GM12878 (cell line): ENCODE measurements around the gene SUGCT. TPM values are rescaled to one million over a fixed set of nuclear protein-coding genes. Genes with fewer than 3 reads are reported as not detected.
A peak's percentile ranks its signal among the peaks of the same experiment; 100 is the strongest.

Experiments
- BMI1 ChIP-seq: fragments of 450-650 bp; IDR thresholded peaks from 2 replicates; pipeline ENCODE4 v1.6.1; 2016; ENCODE audit warnings: mild to moderate bottlenecking, moderate library complexity, borderline replicate concordance
- EED ChIP-seq: sonication (generic); IDR thresholded peaks from 2 replicates; pipeline ENCODE4 v1.6.1; 2016; ENCODE audit warnings: antibody characterized with exemption, low read depth
- FOXK2 ChIP-seq: fragments of 450-650 bp; IDR thresholded peaks from 2 replicates; pipeline ENCODE4 v1.6.1; 2017; ENCODE audit warnings: mild to moderate bottlenecking, moderate library complexity
- MTA2 ChIP-seq: fragments of 450-650 bp; IDR thresholded peaks from 2 replicates; pipeline ENCODE4 v1.6.1; 2016; ENCODE audit warnings: low read depth, mild to moderate bottlenecking, moderate library complexity
- MXI1 ChIP-seq: fragments of 150-350 bp; IDR thresholded peaks from 2 replicates; pipeline ENCODE4 v1.6.1; 2011; ENCODE audit warnings: low read depth, mild to moderate bottlenecking, inconsistent platforms, low read length, improper control_type of control experiment
- NFYA ChIP-seq: IDR thresholded peaks from 2 replicates; pipeline ENCODE4 v1.6.1; 2011; ENCODE audit warnings: low read depth, mild to moderate bottlenecking, low read length, improper control_type of control experiment, borderline replicate concordance
- SP1 ChIP-seq: IDR thresholded peaks from one replicate; pipeline ENCODE4 v1.6.1; 2011; ENCODE audit warnings: low read depth, low read length
- SREBF1 ChIP-seq: IDR thresholded peaks from 2 replicates; pipeline ENCODE4 v1.6.1; 2012; ENCODE audit warnings: mild to moderate bottlenecking, low read length
- TARDBP ChIP-seq: IDR thresholded peaks from 2 replicates; pipeline ENCODE4 v1.6.1; 2016; ENCODE audit warnings: borderline replicate concordance
- TBL1XR1 ChIP-seq: IDR thresholded peaks from 2 replicates; pipeline ENCODE4 v1.6.1; 2012; ENCODE audit warnings: low read depth, low read length, improper control_type of control experiment
- TCF7 ChIP-seq: IDR thresholded peaks from 2 replicates; pipeline ENCODE4 v1.6.1; 2014; ENCODE audit warnings: antibody characterized with exemption, borderline replicate concordance
- YY1 ChIP-seq: IDR thresholded peaks from 2 replicates; pipeline ENCODE4 v1.6.1; 2011; ENCODE audit warnings: low read depth, mild to moderate bottlenecking, low read length
- polyA plus RNA-seq, 11 experiments: library from polyadenylated mRNA; depleted of rRNA in 4 of 11; unstranded in 6 of 11; stranded (reverse) in 5 of 11; fragments of >200 nt; fragmentation: Nextera tagmentation in 4 of 11; fragmentation: Illumina TruSeq in 1 of 11; extraction: Ambion mirVana in 4 of 11; extraction: Trizol in 1 of 11; gene quantifications; 1 replicate in 1 of 11; 2 replicates in 10 of 11; pipeline versions ENCODE4 v1.2.1 to v1.2.3, GENCODE V29; 2011 to 2016; ENCODE audit warnings: inconsistent platforms in 2 of 11, missing spikeins in 2 of 11, low read depth in 1 of 11
- total RNA-seq, 4 experiments: library from RNA; depleted of rRNA in 3 of 4; stranded (reverse); fragments of >200 nt in 3 of 4; fragmentation: Illumina TruSeq in 1 of 4; extraction: Trizol in 1 of 4; gene quantifications; 2 replicates each; pipeline versions ENCODE4 v1.2.1 to v1.2.3, GENCODE V29; 2013 to 2021
- TF ChIP-seq, protein P1 (sequence below): fragments of 450-650 bp; formaldehyde crosslinking; IDR thresholded peaks from 2 replicates; pipeline ENCODE4 v1.4.0; 2022; ENCODE audit warnings: mild to moderate bottlenecking, moderate library complexity
- TF ChIP-seq, protein P2 (sequence below): fragments of 450-650 bp; formaldehyde crosslinking; IDR thresholded peaks from 2 replicates; pipeline ENCODE4 v1.5.0; 2022; ENCODE audit warnings: mild to moderate bottlenecking, missing genetic modification characterization
- TF ChIP-seq, protein P3 (sequence below): IDR thresholded peaks from 2 replicates; pipeline ENCODE4 v1.6.1; 2011; ENCODE audit warnings: low read depth, low read length, improper control_type of control experiment, borderline replicate concordance
- TF ChIP-seq, protein P4 (sequence below): fragments of 450-650 bp; IDR thresholded peaks from 2 replicates; pipeline ENCODE4 v1.6.1; 2016; ENCODE audit warnings: mild to moderate bottlenecking
- TF ChIP-seq, protein P5 (sequence below): fragments of 450-650 bp; IDR thresholded peaks from 2 replicates; pipeline ENCODE4 v1.6.1; 2017; ENCODE audit warnings: borderline replicate concordance

The SUGCT gene
- total and polyA plus RNA-seq, 10 of the 15 experiments (the other 5 are each of a cell fraction or from before 2014, with no cell fraction given): 0.08 to 1.2 (median 0.67) TPM; not detected in 1

DNA sequence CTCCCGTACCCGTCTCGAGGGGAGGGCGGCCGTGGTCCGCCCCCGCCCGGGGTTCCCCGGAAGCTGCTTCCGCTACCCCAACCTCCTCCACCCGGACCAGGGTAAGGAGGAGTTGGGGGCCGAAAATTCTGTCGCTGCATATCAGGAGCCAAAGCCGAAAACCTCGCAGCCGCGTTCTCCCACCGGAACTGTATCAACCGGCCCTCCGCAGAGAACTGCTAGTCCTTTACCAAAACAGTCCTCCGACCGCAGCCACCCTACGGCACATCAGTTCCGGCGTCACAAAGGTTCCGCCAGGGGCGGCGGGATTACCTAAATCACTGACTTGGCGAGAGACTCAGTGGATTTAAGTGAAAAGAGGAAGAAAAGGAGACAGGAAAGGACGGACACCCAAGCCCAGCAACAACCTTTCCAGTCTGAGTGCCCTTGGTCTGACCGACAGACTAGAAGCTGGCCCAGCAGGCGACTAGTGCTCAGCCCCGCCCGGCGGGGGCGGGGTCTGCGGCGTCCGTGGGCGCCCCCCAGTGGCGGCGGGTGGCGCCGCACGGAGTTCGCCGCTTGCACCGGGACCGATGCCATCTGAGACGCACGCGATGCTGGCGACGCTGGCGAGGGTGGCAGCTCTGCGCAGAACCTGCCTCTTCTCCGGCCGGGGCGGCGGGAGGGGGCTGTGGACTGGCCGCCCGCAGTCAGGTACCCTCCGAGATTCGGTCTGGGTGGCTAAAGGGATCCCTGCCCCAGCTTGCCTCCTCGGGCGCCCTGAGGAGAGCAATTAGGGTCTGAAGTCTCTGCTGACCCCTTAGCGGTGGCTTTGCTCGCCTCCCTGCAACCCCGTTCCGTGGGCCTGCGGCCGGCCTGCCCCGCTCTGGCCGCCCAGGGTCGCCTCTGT is at the start of gene SUGCT, which contains the start of gene MPLKIP (continued):
- TF ChIP-seq, protein P1, sequence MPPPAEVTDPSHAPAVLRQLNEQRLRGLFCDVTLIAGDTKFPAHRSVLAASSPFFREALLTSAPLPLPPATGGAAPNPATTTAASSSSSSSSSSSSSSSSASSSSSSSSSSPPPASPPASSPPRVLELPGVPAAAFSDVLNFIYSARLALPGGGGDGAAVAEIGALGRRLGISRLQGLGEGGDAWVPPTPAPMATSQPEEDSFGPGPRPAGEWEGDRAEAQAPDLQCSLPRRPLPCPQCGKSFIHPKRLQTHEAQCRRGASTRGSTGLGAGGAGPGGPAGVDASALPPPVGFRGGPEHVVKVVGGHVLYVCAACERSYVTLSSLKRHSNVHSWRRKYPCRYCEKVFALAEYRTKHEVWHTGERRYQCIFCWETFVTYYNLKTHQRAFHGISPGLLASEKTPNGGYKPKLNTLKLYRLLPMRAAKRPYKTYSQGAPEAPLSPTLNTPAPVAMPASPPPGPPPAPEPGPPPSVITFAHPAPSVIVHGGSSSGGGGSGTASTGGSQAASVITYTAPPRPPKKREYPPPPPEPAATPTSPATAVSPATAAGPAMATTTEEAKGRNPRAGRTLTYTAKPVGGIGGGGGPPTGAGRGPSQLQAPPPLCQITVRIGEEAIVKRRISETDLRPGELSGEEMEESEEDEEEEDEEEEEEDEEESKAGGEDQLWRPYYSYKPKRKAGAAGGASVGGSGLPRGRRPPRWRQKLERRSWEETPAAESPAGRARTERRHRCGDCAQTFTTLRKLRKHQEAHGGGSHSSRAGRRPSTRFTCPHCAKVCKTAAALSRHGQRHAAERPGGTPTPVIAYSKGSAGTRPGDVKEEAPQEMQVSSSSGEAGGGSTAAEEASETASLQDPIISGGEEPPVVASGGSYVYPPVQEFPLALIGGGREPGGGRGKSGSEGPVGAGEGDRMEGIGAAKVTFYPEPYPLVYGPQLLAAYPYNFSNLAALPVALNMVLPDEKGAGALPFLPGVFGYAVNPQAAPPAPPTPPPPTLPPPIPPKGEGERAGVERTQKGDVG: no peak
- 0 out of 2 replicates have a peak, but pooled peaks have one; percentile 53 for TF ChIP-seq TBL1XR1
- TF ChIP-seq BMI1: no peak
- TF ChIP-seq FOXK2: 0 out of 2 replicates have a peak, but pooled peaks have one; percentile 38
- TF ChIP-seq, protein P2, sequence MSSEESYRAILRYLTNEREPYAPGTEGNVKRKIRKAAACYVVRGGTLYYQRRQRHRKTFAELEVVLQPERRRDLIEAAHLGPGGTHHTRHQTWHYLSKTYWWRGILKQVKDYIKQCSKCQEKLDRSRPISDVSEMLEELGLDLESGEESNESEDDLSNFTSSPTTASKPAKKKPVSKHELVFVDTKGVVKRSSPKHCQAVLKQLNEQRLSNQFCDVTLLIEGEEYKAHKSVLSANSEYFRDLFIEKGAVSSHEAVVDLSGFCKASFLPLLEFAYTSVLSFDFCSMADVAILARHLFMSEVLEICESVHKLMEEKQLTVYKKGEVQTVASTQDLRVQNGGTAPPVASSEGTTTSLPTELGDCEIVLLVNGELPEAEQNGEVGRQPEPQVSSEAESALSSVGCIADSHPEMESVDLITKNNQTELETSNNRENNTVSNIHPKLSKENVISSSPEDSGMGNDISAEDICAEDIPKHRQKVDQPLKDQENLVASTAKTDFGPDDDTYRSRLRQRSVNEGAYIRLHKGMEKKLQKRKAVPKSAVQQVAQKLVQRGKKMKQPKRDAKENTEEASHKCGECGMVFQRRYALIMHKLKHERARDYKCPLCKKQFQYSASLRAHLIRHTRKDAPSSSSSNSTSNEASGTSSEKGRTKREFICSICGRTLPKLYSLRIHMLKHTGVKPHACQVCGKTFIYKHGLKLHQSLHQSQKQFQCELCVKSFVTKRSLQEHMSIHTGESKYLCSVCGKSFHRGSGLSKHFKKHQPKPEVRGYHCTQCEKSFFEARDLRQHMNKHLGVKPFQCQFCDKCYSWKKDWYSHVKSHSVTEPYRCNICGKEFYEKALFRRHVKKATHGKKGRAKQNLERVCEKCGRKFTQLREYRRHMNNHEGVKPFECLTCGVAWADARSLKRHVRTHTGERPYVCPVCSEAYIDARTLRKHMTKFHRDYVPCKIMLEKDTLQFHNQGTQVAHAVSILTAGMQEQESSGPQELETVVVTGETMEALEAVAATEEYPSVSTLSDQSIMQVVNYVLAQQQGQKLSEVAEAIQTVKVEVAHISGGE (CRISPR knock-in tag): peak; percentile 97
- TF ChIP-seq, protein P3, sequence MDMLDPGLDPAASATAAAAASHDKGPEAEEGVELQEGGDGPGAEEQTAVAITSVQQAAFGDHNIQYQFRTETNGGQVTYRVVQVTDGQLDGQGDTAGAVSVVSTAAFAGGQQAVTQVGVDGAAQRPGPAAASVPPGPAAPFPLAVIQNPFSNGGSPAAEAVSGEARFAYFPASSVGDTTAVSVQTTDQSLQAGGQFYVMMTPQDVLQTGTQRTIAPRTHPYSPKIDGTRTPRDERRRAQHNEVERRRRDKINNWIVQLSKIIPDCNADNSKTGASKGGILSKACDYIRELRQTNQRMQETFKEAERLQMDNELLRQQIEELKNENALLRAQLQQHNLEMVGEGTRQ: no peak
- TF ChIP-seq TCF7: peak; percentile 78; the same call in 1 of the 2 replicates
- peak; percentile 74 for TF ChIP-seq SP1
- TF ChIP-seq YY1: peak; percentile 85
- peak; percentile 90 for TF ChIP-seq TARDBP
- TF ChIP-seq SREBF1: 0 out of 2 replicates have a peak, but pooled peaks have one; percentile 7
- TF ChIP-seq EED: peak; percentile 74
- TF ChIP-seq, protein P4, sequence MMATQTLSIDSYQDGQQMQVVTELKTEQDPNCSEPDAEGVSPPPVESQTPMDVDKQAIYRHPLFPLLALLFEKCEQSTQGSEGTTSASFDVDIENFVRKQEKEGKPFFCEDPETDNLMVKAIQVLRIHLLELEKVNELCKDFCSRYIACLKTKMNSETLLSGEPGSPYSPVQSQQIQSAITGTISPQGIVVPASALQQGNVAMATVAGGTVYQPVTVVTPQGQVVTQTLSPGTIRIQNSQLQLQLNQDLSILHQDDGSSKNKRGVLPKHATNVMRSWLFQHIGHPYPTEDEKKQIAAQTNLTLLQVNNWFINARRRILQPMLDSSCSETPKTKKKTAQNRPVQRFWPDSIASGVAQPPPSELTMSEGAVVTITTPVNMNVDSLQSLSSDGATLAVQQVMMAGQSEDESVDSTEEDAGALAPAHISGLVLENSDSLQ: peak; percentile 54
- TF ChIP-seq MXI1: no peak
- no peak for TF ChIP-seq MTA2
- no peak for TF ChIP-seq NFYA
- TF ChIP-seq, protein P5, sequence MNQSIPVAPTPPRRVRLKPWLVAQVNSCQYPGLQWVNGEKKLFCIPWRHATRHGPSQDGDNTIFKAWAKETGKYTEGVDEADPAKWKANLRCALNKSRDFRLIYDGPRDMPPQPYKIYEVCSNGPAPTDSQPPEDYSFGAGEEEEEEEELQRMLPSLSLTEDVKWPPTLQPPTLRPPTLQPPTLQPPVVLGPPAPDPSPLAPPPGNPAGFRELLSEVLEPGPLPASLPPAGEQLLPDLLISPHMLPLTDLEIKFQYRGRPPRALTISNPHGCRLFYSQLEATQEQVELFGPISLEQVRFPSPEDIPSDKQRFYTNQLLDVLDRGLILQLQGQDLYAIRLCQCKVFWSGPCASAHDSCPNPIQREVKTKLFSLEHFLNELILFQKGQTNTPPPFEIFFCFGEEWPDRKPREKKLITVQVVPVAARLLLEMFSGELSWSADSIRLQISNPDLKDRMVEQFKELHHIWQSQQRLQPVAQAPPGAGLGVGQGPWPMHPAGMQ: no peak
